Measurements from ENCODE around the gene FLNA.
A peak's percentile ranks its signal among the peaks of the same experiment; 100 is the strongest.

FLNA gene

GRCh38 chrX:154375156-154375504 lies 696 bp upstream of the FLNA start:
- DNase-seq (ENCODE audit: low read depth in 2 of 2), result no peak

GRCh38 chrX:154373340-154374306 lies 811 bp downstream of the FLNA start:
- DNase-seq (ENCODE audit: low read depth in 2 of 2), result no peak

GRCh38 chrX:154372612-154373022 lies 1.8 kb downstream of the FLNA start:
- DNase-seq (ENCODE audit: low read depth in 2 of 2), result no peak

- DNase-seq (ENCODE audit: low read depth in 2 of 2), result no peak
Observed at GRCh38 chrX:154371789-154372300, 2.6 kb downstream of the FLNA start.

- DNase-seq (ENCODE audit: low read depth in 2 of 2), result peak; percentile 80 to 83
Observed at GRCh38 chrX:154371017-154371788, 3.2 kb downstream of the FLNA start.

GRCh38 chrX:154370300-154371016 lies 4.0 kb downstream of the FLNA start:
- no peak for DNase-seq (ENCODE audit: low read depth in 2 of 2)

- DNase-seq (ENCODE audit: low read depth in 2 of 2), result peak; percentile 49 to 63
Observed at GRCh38 chrX:154369449-154370299, 4.8 kb downstream of the FLNA start.

GRCh38 chrX:154368630-154369448 lies 5.6 kb downstream of the FLNA start:
- DNase-seq (ENCODE audit: low read depth in 2 of 2), result peak; percentile 81 to 89

GRCh38 chrX:154367474-154368308 lies 6.7 kb downstream of the FLNA start:
- no peak for DNase-seq (ENCODE audit: low read depth in 2 of 2)

GRCh38 chrX:154366666-154367055 lies 7.8 kb downstream of the FLNA start:
- DNase-seq (ENCODE audit: low read depth in 2 of 2), result no peak

- DNase-seq (ENCODE audit: low read depth in 2 of 2), result no peak
Observed at GRCh38 chrX:154365997-154366665, 8.3 kb downstream of the FLNA start.

GRCh38 chrX:154365052-154365600 lies 9.3 kb downstream of the FLNA start:
- no peak for DNase-seq (ENCODE audit: low read depth in 2 of 2)

- no peak for DNase-seq (ENCODE audit: low read depth in 2 of 2)
Observed at GRCh38 chrX:154363706-154364439, 10.6 kb downstream of the FLNA start.

- no peak for DNase-seq (ENCODE audit: low read depth in 2 of 2)
Observed at GRCh38 chrX:154362085-154362742, 12.2 kb downstream of the FLNA start.

- DNase-seq (ENCODE audit: low read depth in 2 of 2), result no peak
Observed at GRCh38 chrX:154360155-154360713, 14.2 kb downstream of the FLNA start.

- DNase-seq (ENCODE audit: low read depth in 2 of 2), result no peak
Observed at GRCh38 chrX:154359362-154360154, 14.9 kb downstream of the FLNA start.

Data from stimulated activated CD8-positive, alpha-beta memory T cell treated with anti-CD3 and anti-CD28 coated beads, Interleukin-7, amount 100 ng/mL, for 1 hour (primary cell).